Activated gamma-delta T cell treated with Interleukin-2 at 50 U/mL for 16 hours (primary cell): Measurements from ENCODE around the gene NPDC1.
"Not testable (repeated sequence)": the region's sequence is repeated elsewhere in the genome, so short reads cannot be mapped to it uniquely, and the experiment has no call there.

ENCODE experiments used
- DNase-seq: peaks from one replicate; pipeline ENCODE4 v3.0.0-alpha.2; 2020

Gene NPDC1

DNA sequence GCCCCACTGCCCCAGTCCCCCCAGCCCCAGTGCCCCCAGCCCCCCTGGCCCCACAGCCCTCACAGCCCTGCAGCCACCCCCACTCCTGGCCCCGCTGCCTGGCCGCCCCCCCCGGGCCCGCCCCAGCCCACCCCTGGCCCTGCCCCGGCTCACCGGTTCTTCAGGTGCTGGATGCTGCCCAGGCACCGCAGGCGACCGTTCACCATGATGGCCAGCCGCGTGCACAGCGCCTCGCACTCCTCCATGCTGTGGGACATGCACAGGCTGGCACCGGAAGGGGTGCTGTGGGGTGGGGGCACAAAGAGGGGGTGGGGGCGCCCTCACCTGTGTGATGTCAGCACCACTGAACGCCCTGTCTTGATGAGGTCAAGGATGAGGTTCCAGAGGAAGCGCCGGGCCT, 36.8 kb downstream of the NPDC1 start:
- no peak for DNase-seq

DNA sequence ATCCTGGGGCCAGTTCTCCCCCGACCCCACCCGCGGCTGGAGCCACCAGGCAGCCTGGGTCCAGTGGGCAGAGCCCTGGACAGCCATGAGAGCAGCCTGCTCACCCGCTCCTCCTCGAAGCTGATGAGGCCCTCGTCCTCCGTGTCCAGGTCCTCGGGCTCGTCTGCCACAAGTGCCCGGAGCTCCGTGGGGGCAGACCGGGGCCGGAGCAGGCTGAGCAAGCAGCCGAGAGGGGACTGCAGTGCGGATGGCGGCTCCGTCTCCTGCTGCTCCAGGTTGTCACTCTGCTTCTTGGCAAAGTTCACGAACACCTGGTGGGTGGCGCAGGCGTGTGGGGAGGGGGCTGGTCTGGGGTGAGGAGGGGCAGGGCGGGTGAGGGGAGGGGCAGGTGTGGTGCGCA, 37.7 kb downstream of the NPDC1 start:
- DNase-seq: no peak

DNA sequence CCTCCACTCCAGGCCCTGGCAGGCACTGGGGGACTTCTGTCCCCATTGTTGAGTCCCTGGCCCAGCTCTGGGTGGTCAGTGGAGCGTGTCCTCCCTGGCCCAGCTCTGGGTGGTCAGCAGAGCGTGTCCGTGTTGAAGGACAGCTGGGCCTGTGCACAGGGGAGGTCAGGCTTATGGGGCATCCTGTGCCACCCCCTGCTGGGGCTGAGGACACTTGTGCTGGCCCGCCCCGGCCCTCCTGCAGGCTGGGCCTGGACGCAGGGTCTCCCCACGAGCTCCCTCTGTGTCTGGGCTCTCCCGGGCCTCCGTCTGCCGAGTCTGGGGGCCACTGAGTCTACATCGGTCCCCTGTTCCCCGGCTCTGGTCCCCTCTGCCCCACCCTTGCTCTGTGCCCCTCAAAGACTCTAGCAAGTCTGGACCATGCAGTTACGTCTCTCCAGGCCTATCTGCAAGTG, 38.1 kb downstream of the NPDC1 start:
- DNase-seq: no peak

DNA sequence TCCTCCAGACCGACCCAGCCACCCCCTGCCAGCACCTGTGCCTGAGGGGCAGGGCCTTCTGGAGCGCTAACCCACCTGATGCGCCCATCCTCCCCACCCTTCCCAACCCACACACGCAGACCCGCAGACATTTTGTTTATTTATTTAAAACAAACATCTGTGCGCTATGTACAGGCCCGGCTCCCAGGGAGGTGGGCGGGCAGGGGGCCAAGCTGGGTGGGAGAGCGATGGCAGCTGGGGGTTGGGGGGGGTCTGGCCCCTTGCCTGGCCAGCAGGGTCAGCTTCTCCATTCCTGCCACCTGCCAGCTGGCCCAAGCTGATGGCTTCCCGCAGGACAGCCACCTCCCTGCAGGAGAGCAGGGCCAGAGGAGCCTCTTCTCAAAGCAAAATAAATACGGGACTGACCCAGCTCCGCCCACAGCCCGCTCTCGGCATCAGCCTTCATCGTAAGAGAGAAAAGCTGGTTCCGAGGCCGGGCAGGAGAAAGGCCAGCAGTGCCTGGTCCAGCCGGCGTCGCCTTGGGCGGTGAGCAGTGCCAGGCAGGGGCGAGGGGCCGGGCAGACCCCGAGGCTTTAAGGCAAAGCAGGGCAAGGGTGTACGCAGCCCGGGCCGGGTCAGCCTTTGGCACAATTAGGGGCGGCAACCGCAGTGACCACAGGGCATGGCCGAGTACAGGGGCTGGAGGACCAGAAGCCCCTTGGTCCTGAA, 38.7 kb downstream of the NPDC1 start:
- no peak for DNase-seq

DNA sequence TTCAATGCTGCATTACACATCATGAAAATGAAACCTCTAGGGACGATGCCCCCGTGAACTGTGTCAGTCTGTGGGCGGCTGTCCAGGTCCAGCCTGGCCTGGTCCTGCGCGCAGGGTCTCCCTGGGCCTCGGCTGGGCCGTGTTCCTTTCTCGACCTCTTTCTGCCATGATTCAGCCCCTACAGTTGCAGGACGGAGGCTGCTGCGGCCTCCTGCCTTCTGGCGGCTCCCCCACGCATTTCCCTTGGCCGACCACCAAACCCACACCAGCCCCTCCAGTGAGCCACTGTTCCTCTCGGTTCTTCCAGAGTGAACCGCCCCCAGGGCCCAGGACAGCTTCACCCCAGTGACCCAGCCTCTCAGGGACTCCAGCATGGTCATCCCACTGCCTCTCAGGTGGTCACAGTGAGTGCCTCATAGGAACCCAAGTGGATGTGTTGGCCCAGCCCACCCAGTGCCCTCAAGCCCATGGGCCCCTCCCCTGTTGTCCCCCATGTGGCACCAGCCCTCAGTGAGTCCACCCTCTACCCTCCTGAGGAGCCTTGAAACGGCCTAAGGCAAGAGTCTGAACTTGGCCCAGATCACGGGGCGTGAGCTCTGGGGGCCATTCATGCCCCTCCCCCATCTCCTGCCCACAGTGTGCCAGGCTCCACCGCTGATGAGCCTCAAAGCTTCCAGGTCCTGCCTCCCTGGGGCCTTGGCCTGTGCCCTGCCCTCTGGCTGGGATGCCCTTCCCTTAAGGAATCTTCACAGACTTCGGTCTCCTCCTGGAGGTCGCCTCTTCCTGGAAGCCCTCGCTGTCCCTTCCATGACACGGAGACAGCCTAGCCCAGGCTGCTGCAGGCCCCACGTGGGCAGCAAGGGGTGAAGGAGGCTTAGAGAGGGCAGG, 39.6 kb downstream of the NPDC1 start:
- no peak for DNase-seq

DNA sequence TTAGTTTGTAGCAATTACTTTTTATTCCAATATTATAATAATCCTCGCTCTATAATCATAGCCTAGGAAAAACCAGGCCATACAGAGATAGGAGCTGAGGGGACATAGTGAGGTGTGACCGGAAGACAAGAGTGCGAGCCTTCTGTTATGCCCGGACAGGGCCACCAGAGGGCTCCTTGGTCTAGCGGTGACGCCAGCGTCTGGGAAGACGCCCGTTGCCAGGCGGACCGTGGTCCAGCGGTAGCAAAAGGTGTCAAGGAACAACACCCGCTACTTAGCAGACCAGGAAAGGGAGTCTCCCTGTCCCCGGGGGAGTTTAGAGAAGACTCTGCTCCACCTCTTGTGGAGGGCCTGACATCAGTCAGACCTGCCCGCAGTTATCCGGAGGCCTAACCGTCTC, 41.7 kb downstream of the NPDC1 start:
- not testable (repeated sequence) for DNase-seq

DNA sequence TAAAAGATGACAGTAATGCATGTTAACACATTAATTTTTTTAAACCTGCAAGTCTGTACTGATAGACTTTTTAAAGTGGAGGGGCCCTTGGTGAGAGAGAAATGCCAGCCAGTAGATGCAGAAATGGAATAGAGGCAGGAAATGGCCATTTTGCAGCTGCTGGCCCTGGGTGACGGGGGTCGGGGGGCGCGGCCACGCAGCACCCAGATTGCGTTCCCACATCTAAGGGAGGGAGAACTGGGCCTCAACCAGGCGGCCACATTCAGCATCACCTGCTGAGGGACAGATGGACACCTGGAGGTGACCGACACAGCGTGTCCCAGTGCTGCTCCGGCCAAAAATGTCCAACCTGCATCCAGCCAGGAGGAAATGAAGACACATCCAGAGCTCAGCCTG, 43.3 kb downstream of the NPDC1 start:
- DNase-seq: no peak

DNA sequence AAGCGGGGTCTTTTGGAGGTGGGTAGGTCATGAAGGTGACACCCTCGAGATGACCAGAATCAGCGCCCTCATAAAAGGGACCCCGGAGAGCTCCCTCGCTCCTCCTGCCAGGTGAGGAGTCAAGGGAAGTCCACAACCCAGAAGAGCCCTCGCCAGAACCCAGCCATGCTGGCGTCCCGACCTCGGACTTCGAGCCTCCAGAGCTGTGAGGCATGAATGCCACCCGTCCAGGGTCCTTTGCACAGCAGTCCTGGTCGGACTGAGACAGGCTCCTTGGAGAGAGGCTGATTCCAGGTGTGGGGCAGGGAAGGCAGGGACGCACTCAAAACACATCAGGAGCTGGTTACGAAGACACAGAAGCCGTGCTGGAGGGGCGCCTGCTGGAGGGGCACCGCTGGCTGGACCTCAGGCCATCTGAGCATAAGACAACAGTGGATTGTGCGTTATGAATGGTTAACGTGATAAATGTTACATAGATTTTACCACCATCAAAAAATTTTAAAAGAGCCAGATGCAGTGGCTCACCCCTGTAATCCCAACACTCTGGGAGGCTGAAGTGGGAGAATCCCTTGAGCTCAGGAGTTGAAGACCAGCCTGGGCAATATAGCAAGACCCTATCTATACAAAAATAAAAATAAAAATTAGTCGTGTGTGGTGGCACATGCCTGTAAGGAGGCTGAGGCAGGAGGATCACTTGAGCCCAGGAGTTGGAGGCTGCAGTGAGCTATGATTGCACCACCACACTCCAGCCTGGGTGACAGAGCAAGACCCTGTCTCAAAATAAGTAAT, 43.9 kb downstream of the NPDC1 start:
- no peak for DNase-seq

DNA sequence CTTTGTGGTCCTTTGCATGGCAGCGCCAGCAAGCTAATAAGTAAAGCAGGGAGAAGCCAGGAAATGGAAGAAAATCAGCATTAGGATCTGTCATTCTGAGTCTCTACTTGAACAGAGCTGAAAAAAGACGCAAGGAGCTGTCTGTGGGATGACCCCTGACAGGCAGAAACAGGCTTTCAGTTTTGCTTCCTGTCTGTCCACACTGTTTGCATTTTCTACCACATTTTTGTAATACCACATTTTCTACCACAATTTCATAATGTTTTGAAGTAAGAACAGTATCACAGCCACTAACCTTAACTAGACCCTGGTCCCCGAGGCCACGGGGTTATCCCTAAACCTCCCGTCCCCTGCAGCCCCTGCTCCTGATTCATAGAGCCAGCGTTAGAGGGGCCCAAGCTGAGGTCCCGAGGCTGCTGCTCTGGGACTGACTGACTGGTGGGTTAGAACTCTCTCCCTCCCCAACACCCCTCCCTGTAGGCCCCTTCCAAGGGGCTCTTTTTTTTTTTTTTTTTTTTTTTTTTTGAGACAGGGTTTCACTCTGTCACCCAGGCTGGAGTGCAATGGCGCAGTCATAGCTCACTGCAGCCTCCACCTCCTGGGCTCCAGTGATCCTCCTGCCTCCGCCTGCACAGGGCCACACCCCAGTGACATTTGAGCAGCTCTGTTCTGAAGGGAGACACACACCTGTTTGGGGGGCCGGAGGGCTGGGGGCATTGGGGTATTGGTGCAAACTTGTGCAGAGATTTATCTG, 45.6 kb downstream of the NPDC1 start:
- DNase-seq: no peak

DNA sequence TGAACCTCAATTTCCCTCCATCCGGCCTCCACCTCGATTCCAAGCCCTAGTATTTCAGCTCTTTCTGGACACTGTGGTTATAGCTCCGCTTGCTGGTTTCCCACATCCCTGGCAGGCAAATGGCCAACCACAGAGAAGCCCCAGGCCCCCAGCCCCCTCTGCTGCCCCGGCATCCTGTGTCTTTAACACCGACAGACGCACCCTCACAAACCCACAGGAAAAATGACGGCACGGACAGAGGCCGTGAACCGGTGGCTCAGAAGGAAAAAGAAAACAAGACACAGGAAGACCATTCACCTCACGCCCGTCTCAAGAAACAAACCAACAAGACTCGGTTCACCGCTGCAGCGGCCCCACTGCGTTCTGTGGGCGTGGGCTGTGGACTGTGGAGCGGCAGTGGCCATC, 48.1 kb downstream of the NPDC1 start:
- peak; percentile 56 for DNase-seq

DNA sequence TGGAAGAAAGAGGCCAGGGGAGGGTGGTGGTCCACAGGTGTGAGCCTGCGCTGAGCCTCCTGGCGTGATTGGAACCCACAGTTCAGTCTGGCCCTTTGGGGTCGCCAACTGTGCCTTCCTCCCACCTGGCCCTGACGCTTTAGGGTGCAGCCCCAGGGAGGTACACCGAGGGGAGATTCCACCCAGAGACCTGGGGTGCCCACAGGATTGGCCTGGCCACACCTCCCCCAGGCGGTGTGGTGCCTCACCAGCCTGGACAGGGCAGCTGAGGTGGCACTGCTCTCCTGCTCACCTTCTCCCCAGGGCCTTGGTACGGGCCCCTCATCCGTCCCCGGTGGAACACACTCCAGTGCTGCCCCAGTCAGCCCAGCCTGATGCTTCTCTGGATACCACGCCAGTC, 48.6 kb downstream of the NPDC1 start:
- no peak for DNase-seq

DNA sequence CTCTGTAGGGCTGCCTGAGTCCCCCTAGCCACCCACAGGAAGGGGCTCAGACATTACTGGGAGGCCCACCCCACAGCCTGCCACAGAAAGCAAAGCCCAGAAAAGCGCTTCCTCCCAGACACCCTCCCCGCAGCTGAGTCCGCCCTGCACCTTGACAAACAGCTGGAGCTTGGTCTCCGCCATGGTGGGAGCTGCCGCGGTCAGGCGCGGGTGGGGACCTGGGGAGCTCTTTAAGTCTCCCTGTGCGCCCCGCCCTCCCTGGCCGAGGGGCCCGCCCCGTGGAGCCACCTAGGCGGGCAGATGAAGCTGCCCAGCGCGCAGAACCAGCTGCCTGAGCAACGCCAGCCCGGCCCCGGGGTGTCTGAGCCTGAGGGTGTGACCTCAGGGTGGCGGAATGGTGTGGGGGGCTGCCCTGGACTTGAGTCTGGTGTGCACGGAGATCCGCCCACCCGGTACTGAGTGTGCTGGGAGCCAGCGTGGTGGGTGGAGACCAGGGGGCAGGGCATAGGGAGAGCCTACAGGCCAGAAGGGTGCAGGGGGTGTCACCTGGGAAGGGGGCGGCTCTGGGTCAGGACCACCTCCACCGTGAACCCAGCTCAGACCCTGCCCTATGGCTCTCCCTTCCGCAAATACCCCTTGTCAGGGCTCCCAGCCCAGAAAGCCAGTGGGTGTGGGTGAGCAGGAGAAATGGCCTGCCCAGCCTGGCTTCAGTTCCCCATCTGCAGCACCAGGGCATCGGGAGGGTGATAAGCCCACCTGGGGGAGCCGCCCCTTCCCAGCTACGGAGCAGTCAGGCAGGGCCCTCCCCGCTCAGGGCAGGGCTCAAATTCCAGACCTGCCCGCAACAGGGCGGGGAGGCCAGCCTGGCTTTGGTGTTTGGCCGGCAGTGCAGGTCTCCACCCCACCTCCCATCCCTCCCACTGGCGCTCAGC, 49.4 kb downstream of the NPDC1 start, which contains the start of gene CLIC3:
TSS of gene CLIC3 (minus strand) at position 208 of the 932 bp plus-strand sequence. CDS start at position 183, 25 bp downstream.
- DNase-seq: peak; percentile 74

DNA sequence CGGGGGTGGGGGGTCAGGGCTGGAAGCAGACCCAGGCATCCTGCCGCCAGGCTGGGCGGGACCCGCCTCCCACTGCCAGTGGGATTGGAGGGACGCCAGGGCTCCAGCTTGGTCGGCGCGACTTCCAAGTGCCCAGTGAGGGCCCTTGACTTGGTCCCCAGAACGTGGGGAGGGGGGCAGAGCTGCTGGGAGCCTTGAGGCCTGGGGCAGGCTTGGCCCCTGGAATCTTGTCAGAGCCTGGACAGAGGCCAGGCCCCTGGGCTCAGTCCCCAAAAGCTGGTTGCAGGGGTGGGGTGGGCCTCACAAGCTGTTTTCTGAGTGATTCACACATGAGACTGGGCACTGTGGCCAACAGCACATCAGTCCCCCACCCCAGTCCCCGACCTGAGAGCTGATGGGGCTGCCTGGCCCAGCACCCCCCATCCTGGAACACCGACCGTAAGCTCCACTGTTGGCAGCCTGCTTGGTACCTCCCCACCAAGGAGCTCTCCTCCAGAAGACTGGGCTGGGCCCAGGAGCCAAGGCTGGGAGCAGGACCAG, 50.1 kb downstream of the NPDC1 start:
- DNase-seq: no peak

DNA sequence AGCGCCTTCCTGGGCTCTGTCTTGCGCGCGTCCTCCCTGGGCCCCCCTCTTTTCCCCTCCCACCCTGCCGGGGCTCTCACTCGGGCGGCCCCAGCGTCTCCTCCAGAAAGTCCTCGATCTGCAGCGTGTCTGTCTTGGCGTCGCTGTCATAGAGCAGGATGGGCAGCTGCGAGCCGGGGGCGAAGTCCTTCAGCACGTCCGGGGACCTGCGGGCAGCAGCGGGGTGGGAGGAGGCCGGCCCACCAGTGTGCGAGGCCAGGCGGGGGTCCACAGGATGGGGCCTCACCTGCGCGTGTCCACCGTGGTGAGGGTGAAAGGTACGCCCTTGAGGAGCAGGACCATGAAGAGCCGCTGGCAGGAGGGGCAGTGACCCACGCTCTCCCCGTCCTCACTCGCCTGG, 50.6 kb downstream of the NPDC1 start:
- no peak for DNase-seq

DNA sequence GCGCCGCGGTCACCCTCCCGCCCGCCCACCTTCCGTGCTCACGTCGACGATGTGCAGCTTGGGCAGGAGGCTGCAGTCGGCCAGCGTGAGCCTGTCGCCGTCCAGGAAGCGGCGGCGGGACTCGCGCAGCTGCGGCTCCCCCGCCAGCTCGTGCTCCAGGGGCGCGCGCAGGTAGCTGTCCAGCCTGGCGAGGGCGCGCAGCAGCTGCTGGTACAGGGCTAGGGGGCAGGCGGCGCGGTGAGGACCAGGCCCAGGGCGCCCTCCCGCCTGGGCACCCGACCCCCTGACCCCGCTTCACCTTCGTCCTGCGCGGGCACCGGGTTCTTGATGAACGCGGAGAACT, 51.1 kb downstream of the NPDC1 start:
- no peak for DNase-seq

DNA sequence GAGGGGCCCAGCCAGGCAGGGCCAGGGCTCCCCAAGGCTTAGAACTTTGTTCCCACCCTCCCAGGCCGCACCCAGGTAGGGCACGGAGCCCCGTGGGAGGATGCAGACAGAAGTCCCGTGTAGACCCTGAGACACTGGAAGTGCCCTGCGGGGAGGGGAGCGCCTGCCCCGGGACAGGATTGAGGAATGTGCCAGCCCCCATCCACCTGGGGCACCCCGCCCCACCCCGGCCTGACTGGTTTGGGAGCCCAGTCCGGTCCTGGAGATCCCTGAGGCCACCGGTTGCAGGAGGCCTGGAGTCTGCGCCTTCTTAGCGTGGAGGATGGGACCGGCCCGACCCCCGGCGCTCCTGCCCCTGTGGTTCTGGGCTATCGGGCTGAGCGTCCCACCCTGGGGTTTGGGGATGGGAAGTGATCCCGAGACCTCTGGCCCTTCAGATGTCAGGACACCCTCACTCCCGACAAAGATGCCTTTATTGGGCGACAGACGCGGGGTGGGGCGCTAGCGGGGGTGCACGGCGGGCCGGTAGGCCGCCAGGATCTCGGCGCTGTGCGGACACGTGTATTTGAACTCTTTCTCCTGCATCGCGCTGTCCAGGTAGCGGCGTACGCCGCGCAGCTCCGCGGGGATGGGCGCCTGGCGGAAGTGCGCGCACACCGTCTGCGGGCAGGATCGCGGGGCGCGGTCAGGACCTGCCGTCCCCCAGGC, 51.6 kb downstream of the NPDC1 start:
- no peak for DNase-seq

DNA sequence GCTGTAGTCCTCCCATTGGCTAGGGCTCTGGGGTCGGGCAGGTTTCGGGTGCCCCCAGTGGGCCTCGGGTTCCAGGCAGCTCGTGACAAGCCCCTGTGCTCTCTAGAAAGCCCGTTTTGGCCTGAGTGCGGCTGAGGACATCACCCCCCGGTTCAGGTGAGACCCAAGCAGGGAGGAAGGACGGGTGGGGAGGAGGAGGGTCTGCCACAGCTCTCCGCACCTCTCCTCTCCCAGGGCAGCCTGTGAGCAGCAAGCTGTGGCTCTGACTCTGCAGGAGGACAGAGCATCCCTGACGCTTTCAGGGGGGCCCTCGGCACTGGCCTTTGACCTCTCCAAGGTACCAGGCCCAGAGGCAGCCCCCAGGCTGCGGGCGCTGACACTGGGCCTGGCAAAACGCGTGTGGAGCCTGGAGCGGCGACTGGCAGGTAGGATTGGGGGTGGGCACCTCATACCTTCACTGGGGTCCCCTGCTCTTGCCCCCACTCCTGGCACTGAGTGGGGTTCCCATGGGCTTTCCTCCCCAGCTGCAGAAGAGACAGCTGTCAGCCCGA, 53.1 kb downstream of the NPDC1 start:
- DNase-seq: peak; percentile 65

DNA sequence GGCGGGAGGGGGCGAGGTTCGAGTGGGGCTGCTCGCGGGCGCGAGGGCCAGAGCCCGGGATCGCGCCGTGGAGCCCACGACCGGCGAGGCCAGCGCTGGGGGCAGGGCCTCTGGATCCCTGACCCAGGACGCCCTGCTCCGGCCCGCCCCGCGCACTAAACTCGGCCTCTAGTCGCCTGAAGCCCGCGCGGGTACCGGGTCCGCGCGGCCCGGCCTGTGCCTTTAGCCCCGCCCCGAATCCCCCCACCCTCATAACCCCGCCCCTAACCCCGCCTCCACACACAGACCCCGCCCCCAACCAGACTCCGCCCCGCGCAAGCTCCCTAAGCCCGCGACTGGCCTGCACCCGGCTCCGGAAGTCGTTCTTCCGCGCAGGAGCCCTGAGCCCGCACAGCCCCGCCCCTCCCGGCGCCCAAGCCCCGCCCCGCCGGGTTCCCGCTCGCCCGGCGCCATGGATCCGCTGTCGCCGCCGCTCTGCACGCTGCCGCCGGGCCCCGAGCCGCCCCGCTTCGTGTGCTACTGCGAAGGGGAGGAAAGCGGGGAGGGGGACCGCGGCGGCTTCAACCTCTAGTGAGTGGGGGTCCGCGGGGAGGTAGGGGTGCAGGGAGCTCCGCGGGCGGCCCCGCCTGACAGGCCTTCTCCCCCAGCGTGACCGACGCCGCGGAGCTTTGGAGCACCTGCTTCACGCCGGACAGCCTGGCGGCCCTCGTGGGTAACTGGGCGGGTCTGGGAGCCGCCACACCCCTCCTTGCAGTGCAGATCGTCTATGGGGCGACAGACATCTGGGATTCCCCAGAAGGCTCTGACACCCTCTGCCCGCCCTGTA, 53.8 kb downstream of the NPDC1 start, which contains the start of gene PAXX:
TSS of gene PAXX (plus strand) at position 430 of the 826 bp plus-strand sequence. CDS start at position 452, 22 bp downstream.
- DNase-seq: peak; percentile 94
